HG02938 (cell line): Measurements from ENCODE around the gene PLA2G2D.

Source experiments
- ATAC-seq: cut with Tn5 transposase; IDR thresholded peaks from one replicate; pipeline ENCODE4 v1.9.1; 2021; ENCODE audit warnings: mild to moderate bottlenecking, moderate library complexity; ENCODE audit not compliant: unreplicated experiment

The PLA2G2D gene

GRCh38 chr1:20070357-20070756 is 49.0 kb downstream of the PLA2G2D start:
- ATAC-seq: no peak

- ATAC-seq: no peak
Observed at GRCh38 chr1:20069874-20070273, 49.5 kb downstream of the PLA2G2D start, which contains the start of gene PLA2G5. PLA2G5 (plus strand) TSS chr1:20070194; CDS start chr1:20084831, 14,637 bp downstream.

- no peak for ATAC-seq
Observed at GRCh38 chr1:20068722-20069121, 50.6 kb downstream of the PLA2G2D start.

- no peak for ATAC-seq
Observed at GRCh38 chr1:20063861-20064292, 55.5 kb downstream of the PLA2G2D start.
